ENCODE data around the gene SH3YL1.
A peak's percentile ranks its signal among the peaks of the same experiment; 100 is the strongest.

The SH3YL1 gene

DNA sequence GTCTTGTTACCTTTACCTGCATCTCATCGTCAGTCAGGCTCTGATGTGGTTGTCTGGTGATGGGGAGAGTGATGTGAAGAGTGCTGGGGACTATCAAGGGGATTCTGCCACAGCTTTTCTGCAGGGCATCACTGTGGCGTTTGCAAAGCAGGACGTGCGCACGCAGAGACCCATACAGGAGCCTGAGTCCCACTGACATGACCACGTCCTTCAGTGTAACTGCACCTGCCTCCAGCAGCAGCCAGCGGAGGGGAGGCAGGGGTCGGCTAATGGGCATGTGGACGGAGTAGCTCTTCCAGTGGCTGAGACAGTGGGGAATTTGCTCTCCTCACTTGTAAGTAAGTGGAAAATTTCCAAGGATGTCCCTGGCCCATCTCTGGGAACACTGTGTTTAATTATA is 17.5 kb upstream of the SH3YL1 start:
- DNase-seq, result no peak

DNA sequence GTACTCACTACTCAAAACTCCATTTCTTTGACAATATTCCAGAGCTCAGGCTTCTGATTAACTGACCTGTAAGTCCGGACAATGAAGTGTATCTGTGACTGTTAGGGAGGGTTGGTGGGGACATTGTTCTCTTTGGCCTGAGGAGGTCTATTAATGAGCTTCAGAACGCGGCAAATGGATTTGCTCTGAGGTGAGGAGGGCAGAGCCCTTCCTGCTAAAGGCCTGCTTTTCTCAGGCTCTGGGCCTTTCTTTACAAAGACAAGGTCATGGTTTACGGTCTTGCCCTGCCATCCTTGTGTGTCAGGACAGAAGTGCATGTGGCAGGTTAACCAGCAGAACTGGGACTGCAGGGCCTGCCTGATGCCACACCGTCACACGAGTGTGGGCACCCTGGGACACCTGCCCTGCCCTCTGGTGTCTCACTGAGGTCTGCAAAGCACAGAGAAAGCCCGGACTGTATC is 16.8 kb upstream of the SH3YL1 start:
- no peak for DNase-seq

DNA sequence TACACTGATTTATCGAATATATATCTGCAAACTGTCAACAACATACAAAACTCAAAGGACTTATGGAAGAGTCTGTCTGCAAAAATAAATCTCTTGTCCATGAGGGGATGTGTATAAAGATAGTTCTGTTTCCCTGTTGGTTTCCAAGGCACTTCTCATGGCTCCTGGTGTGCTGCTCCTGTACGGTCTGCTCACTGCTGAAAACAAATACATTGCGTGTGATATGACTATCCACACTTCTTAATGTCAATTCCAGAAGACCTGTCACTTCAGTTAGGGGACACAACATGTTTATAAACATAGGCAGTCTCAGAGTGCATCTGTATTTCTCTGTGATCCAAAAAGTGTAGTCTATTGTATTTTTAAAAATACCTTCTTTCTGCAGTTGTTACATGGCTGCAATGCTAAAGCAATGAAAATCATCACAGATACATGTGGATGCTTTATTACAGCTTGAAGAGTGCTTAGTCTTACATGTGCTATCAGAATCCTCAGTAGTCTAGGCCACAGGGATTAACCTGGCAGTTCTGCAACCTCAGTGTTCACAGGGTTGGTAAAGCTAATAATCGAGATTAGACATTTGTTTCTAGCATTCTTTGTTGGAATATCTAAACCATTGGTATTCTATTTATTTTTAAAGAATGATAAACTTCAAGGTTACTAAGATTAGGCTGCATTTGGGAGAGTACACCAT is 16.3 kb upstream of the SH3YL1 start:
- DNase-seq, result no peak

DNA sequence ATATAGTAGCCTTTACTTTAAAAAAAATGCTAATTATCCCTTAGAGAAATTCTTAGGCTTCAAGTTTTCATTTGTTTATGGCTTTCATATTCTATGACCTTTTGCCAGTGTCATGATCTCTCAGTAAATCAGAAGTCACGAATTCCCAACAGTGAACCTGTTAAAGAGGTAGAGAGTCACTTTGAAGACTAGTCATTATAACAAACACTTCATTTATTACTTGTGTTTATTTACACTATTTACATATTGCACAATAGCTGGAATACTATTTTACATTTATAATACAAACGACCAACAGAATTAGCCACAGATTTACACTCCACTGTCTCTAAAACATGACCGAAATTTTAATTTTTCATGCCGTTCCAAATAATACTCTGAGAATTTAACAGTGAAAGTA is 15.5 kb upstream of the SH3YL1 start:
- DNase-seq, result no peak

DNA sequence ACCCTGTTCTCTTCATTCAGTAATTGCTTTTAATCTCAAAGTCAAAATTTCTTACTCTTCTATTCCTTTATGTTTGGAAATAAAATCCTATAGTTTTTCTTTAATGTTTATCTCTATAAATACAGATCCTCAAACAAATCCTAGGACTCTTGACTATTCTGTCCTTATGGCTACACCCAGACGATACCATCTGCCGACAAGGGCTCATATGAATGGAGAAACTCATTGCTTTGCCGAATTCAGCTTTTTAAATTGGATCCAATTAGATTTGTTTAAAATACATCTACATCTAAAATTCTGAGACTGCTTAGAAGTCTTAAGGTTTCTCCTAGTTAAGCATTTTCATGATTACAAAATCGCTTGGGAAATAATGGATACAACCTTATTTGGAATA is 15.1 kb upstream of the SH3YL1 start:
- DNase-seq, result no peak

DNA sequence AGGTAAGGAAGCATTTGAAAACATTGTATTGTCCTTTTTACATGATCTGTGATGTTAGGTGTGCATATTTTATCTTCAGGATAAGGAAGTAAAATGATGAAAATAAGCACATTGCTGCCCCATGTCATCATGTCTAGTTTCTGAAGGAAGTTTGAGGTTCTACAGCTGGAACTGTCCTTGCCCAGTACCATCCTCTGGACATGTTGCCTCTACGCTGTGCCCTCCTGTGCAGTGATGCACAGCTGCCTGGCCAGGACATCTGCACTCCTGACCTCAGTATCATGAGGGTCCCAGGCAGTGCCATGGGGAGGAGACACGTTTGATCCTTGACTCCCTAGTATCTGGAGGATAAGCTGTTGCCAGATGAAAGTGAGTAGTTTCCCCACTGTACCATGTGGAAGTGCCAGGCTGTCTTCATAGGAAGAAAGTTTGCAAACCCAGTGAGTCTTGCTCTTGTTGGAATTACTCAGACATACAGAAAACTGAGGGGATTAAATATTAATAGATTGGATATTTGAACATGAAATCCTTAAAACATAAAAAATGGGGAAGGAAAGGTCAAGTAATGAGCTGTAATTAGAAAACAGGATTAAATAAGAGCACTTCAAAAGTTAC is 14.6 kb upstream of the SH3YL1 start:
- no peak for DNase-seq

DNA sequence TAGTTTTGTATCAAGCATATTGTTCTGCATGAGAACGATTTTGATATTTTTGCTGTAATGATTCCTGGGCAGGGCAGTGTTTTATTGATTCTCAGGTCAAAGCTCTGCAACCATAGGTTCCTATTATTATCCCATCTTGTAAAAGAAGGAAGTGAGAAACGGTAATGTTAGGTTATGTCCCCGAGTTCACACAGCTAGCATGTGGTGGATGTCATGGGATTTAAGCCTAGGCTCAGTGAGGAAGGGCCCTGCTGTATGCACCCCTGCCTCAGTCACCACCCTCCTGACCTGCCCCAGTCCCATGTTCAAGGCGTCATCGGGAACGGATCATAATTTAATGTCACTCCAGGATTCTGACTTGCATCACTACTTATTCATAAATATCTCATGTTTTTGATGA is 11.6 kb upstream of the SH3YL1 start:
- no peak for DNase-seq

DNA sequence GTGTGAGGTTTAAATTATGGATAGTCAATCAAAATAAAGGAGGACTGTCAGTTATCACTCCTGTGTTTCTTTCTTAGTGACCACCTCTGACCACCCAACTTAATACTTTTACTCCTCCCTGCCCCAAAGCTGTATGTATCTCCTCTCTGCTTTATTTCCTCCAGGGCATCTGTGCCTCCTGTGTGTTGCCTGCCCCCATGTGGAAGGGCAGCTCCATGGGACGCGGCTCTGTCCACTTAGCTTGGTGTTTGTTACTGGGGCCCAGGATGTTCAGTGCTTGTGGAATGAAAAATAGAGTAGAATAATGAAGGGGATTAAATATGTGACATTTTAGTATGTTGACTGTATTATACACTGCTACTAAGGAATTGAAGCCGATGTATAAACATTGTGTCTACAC is 10.7 kb upstream of the SH3YL1 start:
- no peak for DNase-seq

DNA sequence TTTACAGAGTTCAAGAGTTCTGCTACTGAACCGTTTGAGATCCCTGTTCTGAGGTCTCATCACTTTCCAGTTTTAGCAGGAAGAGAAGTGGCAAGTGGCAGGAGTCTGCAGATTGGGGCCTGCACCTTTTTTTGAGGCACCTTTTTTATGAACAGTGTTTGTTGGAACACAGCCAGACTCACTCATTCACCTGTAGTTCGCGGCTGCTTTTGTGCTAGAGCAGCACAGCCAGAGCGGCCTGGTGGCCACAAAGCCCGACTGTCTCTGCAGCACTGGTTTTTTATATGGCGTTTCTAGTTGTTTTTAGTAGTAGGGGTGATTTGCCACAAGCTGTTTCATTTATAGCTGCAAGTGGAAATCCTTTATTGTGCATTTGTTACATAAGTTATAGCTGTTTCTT is 9.5 kb upstream of the SH3YL1 start:
- no peak for DNase-seq

DNA sequence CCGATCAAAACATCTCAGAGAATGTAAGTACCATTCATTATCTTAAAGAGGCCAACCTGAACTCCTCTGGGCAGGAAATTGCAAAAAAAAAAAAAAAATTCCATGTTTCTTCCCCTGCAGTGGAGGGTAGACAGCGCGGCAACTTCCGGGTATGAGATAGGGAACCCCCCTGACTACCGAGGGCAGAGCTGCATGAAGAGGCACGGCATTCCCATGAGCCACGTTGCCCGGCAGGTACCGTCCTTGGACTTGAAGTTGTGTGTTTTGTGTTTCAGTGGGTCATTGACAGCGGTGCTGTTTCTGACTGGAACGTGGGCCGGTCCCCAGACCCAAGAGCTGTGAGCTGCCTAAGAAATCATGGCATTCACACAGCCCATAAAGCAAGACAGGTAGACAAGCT is 8.1 kb upstream of the SH3YL1 start:
- no peak for DNase-seq

DNA sequence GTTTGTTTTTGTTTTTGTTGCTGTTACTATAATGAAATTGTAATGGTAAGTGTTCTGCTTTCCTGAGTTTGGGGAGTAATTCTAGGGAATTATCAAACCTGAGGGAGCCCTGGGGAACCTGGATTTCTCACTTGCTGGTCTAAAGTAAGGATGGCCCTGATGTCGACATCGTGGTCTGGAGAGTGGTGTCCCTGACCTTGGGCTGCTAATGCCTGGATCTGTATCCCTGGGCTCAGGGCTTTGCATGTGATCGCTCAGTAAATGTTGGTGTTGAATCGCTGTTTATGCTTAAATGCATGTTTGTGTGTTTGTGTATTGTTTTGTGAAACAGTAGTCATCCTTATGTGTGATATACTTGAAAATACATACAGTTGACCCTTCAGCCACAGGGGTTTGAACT is 7.0 kb upstream of the SH3YL1 start:
- DNase-seq, result no peak

DNA sequence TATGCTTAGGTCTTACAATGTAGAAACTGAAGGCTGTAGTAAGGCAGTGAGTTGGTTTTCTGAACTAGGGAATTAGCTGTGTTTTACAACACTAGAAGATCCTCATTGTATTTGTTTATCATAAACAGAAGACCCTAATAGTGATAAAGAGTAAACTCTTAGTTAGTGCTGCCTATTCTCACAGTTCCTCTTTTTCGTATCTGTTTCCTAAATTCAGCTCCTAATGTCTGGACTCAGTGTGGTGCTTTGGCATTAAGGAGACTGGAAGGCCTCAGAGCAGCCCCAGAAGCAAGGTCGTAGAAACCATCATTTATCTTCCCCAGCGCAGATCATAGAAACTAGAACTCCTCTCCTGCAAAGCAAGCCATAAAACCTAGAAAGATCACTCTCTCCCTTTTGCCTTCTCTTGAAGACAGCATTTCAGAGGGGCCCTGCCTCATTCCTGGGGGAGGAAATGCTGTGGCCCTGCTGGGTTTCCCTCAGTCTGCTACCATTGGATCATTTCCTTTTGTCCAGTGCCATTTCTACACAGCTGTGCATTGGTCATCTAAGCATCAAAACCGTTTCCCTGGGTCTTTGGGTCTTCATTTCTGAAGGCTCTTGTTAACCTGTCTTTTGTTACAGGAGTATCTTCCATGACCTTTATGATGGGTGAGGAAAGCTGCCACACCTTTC is 5.7 kb upstream of the SH3YL1 start:
- no peak for DNase-seq

DNA sequence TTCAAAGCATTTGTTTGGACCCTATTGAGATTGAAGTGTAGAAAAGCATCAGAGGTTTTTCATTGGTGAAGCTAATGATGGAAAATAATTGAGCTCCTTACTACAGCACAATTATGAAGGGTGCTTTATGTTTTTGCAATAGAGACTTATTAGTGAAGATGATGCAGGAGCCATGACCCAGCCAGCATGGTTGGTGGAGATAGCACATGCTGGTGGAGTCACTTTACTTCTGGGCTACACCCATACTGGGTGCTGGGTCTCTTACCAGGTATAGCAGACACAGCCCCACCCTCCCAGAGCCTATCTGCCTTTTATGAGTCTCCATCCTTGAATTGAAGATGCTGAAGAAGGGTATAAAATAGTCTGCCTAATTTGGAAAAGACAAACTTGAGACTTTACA is 4.5 kb upstream of the SH3YL1 start:
- no peak for DNase-seq

DNA sequence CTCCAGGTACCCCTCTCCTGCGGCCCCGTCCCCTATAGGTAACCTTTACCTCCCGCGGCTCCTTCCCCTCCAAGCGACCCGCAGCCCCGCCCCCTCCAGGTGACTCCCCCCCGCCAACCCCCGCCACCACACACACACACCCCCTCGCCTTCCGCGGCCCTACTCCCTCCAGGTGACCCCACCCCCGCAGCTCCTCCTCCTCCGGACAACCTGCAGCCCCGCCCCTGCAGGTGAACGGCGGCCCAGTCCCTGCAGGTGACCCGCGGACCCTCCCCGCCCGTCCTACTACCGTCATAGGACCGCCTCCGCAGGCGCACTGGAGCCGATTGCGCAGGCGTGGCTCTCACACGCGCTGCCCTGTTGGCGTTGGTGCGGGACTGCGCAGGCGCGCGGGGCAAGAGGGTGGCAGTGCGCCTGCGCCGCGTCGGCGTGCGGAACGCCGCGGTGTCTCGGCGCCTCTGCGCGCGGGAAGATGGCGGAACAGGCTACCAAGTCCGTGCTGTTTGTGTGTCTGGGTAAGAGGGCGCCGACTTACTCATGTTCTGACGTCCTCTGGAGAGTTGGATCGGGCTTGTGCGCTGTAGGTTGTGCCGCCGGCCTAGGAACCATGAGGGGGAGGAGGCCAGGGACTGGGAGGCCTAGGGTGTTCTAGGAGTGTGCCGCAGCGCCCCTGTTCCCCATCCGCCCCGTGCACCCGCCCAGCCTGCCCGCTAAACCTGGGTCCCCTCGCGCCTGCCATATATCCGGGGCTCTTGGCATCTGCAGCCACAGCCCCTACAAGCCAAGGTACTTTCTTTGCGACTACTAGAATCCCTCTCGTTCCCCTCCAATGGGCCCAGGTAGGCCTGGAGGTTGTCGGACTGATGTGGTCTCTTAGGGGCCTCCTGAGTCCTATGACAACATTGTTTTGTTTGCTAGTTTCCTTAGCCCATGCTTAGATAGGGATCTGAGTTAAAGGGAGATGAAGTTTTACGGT is 949 bp upstream of the SH3YL1 start, which contains the start of gene ACP1:
ACP1 (plus strand) TSS at position 455 of the 976 bp plus-strand sequence; CDS start at position 473, 18 bp downstream.
- DNase-seq, result peak; percentile 94

DNA sequence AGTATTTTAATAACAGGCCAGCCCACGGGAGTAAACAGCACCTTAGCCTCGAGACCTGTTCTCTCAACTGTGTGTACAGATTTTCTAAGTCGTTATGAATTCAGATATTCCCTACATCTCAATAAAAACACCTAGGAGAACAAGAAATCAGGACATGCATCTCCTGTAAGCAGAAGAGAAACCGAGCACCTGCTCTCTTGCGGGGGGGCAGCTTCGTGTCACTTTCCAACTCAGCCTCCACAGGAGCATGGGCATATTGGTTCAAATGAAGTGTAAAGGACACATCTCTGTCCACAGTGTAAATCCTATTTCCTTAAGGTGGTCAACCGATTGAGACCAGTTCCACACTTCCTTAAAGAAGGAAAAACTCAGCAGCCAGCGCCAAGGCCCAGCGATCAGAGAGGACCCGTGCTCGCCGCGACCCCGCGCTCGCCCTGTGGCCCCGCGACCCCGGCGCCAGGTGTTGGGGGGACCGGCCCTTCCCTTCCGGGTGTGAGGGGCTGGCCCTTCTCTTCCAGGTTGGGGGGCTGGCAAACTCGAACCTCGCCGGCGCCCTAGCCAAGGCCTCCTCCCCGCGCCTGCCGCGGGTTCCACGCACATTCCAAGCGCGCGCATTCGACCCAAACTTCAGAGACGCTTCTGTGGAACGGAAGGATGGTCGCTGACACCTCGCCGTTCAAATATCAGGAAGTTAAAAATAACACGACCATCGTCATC is 652 bp downstream of the SH3YL1 start:
- no peak for DNase-seq

DNA sequence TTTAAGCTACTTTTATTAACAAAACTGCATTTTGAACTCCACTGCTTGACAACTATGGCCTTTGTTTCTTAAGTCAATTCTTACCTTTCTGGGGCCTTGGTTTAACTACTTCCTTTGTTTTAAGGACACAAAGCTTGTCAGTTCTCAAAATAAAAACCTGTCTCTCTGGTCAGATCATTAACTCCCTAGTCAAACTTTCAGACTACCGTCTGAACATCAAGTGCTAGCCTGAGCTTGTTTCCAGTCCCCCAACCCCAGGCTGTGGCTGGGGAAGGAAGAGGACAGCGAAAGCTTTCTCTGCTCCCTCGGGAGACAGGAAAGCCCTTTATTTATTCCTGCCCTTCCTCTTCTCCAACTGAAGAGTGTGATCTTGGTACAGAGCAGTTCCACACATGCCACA is 1.7 kb downstream of the SH3YL1 start:
- no peak for DNase-seq

DNA sequence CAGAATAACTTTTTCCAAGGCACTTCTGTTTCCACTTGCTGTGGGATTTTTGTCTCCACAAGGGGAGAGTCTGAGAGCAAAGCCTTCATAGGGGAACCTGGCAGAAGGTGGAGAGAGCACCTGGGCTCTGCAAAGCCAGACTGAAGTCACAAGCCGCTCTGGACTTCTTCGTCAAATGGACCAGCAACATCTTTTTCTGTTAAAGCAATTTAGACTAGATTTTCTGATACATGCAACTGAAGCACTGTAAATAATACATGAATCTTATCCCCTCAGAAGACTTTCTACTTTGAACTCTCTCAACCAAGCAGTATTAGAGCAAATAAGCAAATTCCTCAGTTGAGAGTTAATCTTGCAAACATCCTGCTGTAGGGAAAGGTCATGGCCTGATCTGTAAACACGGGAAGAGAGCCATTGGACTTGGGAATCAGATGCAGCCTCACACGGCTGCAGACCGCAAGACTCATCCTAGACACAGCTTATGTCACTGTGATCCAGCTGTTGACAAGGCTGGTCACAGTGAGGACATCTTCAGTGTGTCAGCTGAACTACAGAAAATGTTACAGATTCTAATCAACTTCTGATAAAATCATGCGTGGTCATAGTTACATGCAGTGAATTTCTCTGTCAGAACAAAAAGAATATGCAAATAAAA is 3.2 kb downstream of the SH3YL1 start:
- no peak for DNase-seq

DNA sequence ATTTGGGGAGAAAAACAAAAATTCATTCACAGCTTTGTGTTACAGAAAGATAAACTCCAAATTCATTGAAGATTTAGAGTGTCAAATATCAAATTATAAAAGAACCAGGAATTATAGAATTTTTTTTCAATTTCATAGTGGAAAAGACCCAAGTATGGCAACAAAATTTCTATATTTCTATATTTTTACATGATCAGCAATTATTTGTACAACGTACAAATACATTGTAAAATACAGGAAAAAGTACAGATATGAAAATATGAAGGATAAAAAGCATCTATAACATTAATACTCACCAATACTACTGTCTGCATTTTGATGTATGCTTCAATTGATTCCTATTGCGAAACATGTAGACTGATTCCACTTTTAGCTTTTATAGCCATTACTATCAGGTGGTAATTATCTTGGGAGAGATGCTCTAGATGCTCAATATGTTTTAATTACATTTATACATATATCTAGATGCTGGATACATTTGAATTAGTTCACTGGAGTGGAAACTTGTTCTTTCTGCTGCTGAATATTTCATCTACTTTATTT is 4.0 kb downstream of the SH3YL1 start:
- no peak for DNase-seq

DNA sequence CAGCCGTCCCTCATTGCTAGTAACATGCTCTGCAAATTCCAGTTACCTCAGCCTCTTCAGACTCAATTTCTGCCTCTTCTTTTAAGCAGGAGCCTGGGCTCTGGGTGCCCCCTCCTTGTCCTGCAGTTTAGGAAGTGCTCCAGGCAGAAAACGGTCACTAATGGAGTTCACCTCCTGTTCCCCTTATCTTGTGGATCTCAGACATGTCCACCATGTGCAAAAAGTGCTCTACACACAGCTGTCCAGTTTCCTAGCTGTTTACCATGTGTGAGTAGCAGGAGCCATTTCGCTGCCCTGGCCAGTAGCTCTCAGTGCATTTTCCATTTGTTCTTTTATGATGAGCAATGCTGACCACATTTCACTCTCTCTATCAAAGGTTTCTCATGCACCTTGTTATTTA is 4.9 kb downstream of the SH3YL1 start:
- DNase-seq, result no peak

DNA sequence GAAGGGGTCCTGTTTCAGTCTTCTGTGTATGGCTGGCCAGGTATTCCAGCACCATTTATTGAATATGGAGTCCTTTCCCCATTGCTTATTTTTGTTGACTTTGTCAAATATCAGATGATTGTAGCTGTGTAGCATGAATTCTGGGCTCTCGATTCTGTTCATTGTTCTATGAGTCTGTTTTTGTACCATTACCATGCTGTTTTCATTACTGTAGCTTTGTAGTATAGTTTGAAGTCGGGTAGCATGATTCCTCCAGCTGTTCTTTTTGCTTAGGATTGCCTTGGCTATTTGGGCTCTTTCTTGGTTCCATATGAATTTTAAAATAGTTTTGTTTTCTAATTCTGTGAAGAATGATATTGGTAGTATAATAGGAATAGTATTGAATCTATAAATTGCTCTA is 6.0 kb downstream of the SH3YL1 start:
- DNase-seq, result no peak

DNA sequence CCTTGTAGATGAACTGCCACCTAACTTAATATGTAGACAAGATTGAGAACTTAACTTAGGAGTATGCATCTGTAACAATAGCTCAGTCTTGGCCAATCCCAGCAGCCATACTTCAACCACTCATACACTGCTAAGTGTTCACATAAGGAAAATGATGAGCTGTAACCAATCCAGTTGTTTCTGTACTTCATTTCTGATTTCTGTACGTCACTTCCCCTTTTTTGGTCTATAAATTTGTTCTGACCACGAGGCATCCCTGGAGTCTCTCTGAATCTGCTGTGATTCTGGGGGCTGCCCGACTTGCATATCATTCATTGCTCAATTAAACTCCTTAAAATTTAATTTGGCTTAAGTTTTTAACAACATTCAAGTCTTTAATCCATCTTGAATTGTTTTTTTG is 6.4 kb downstream of the SH3YL1 start:
- no peak for DNase-seq

DNA sequence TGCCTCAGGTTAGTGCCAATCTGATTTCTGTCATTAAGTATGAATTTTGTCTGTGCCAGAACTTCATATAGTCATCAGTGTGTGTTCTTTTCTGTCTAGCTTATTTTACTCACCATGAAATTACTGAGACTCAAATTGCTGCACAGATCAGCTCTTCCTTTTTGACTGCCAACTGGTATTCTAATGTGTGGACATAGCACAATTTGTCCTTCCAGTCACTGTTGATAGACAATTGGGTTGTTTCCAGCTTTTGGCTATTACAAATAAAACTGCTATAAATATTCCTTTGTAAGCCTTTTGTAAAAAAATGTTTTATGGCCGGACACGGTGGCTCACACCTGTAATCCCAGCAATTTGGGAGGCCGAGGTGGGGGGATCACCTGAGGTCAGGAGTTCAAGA is 7.7 kb downstream of the SH3YL1 start:
- no peak for DNase-seq

Measured in NCI-H1694 (cell line).